ENCODE measurements around the gene PACRG. TPM values are rescaled to one million over a fixed set of nuclear protein-coding genes. Genes with fewer than 3 reads are reported as not detected.

PACRG gene
- total and polyA plus RNA-seq, 2 of the 13 experiments (the other 11 are each of a cell fraction or from before 2014, with no cell fraction given): 0.13 TPM; not detected in 1

GRCh38 chr6:162998777-162999176 is 271.0 kb downstream of the PACRG start:
- intact Hi-C loops (cut with micrococcal nuclease; ENCODE audit: unreplicated experiment) (no loop called here), in situ Hi-C loops (cut with HindIII; ENCODE audit: extremely low pct_ligation_motif_present, low pct_unique_long_range_greater_than_20kb) (no loop called here)
- no peak for ATAC-seq
- no peak overlapping the region for H3K4me2 ChIP-seq (ENCODE audit: low read depth, low read length)
- H3K9me3 ChIP-seq (ENCODE audit: low read length): peaks cover 28% of the 10 kb centered on the region
- no peaks in the 10 kb centered on the region for H4K20me1 ChIP-seq (ENCODE audit: insufficient read depth, low read length)
- no TSS peak for BruUV-seq (replicated peaks)
- no peak overlapping the region for H3K4me3 ChIP-seq (replicated peaks in 1 of 3; ENCODE audit: insufficient read depth in 1 of 3, low read depth in 2 of 3, low read length in 3 of 3)
- H3K9ac ChIP-seq (ENCODE audit: insufficient read depth, low read depth, low read length): no peak overlapping the region
- no peak overlapping the region for H2AFZ ChIP-seq (ENCODE audit: low read length)
- H3K36me3 ChIP-seq (replicated peaks in 1 of 2; ENCODE audit: control insufficient read depth in 1 of 2, insufficient read depth in 2 of 2, low read length in 2 of 2): no peaks in the 10 kb centered on the region
- TF ChIP-seq SETDB1 (CRISPR knock-in tag; IDR thresholded peaks at IDR 0.05; ENCODE audit: borderline replicate concordance) (no peak), HES4 (CRISPR knock-in tag; IDR thresholded peaks at IDR 0.05; ENCODE audit: borderline replicate concordance) (no peak), ZNF597 (CRISPR knock-in tag; IDR thresholded peaks at IDR 0.05) (no peak), ZNF740 (CRISPR knock-in tag; IDR thresholded peaks at IDR 0.05) (no peak), ZNF33B (CRISPR knock-in tag; IDR thresholded peaks at IDR 0.05) (no peak)
- TF ChIP-seq, protein P1, sequence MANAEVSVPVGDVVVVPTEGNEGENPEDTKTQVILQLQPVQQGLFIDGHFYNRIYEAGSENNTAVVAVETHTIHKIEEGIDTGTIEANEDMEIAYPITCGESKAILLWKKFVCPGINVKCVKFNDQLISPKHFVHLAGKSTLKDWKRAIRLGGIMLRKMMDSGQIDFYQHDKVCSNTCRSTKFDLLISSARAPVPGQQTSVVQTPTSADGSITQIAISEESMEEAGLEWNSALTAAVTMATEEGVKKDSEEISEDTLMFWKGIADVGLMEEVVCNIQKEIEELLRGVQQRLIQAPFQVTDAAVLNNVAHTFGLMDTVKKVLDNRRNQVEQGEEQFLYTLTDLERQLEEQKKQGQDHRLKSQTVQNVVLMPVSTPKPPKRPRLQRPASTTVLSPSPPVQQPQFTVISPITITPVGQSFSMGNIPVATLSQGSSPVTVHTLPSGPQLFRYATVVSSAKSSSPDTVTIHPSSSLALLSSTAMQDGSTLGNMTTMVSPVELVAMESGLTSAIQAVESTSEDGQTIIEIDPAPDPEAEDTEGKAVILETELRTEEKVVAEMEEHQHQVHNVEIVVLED (CRISPR knock-in tag; IDR thresholded peaks at IDR 0.05; ENCODE audit: borderline replicate concordance): no peak
- FAIRE-seq: no peak
- WGBS (ENCODE audit: low lambda C conversion rate): 0% methylated on average over 1 of the region's 1 CpG
- CTCF ChIA-PET (ENCODE audit: low intra/inter-chr PET ratio, low total read pairs): no interaction called here
- no peaks in the 10 kb centered on the region for H3K27me3 ChIP-seq (ENCODE audit: control insufficient read depth in 1 of 2, insufficient read depth in 2 of 2, low read length in 2 of 2)
- H3K79me2 ChIP-seq (ENCODE audit: insufficient read depth, low read length): no peaks in the 10 kb centered on the region
- POLR2A ChIA-PET: no interaction called here
- H3K27ac ChIP-seq (ENCODE audit: extremely low read length, insufficient read depth, low read length): no peak overlapping the region
- H3K4me1 ChIP-seq (ENCODE audit: insufficient read depth, low read length): no peaks in the 10 kb centered on the region
- DNase-seq (ENCODE audit: low spot score): no peak
